Jurkat, Clone E6-1 (cell line): ENCODE data around the gene ACTR2.
A peak's percentile ranks its signal among the peaks of the same experiment; 100 is the strongest.
"Not testable (repeated sequence)": the region's sequence is repeated elsewhere in the genome, so short reads cannot be mapped to it uniquely, and the experiment has no call there.

Source experiments
- DNase-seq: peaks from one replicate; pipeline ENCODE4 v3.0.0-alpha.2; 2011; ENCODE audit warnings: low read depth, low spot score
- H3K4me3 ChIP-seq: 2 replicates; pipeline ENCODE4 v1.5.1; 2011; ENCODE audit warnings: mild to moderate bottlenecking, low read length, control low read depth, moderate library complexity

The ACTR2 gene

GRCh38 chr2:65221275-65221674, 6.4 kb upstream of the ACTR2 start:
- not testable (repeated sequence) for H3K4me3 ChIP-seq, DNase-seq

GRCh38 chr2:65227020-65227455, 593 bp upstream of the ACTR2 start:
- no peak for DNase-seq
- H3K4me3 ChIP-seq = peak overlapping the region; percentile 100

- peak; percentile 64 for DNase-seq
These were observed 676 bp downstream of the ACTR2 start for GRCh38 chr2:65228263-65228750.

GRCh38 chr2:65231121-65231520, 3.5 kb downstream of the ACTR2 start:
- no peak overlapping the region for H3K4me3 ChIP-seq
- DNase-seq = no peak

More at GRCh38 chr2:65228263-65228750, 676 bp downstream of the ACTR2 start:
- peak overlapping the region; percentile 100 for H3K4me3 ChIP-seq

- no peak overlapping the region for H3K4me3 ChIP-seq
- no peak for DNase-seq
These were observed 4.4 kb downstream of the ACTR2 start for GRCh38 chr2:65231892-65232477.

GRCh38 chr2:65232636-65233035, 5.0 kb downstream of the ACTR2 start:
- no peak overlapping the region for H3K4me3 ChIP-seq
- no peak for DNase-seq

GRCh38 chr2:65240657-65241056, 13.0 kb downstream of the ACTR2 start:
- H3K4me3 ChIP-seq = no peak overlapping the region
- DNase-seq = no peak

- not testable (repeated sequence) for DNase-seq, H3K4me3 ChIP-seq
These were observed 16.8 kb downstream of the ACTR2 start for GRCh38 chr2:65244452-65244851.

- H3K4me3 ChIP-seq = no peak overlapping the region
- DNase-seq = no peak
These were observed 25.0 kb downstream of the ACTR2 start for GRCh38 chr2:65252640-65253039.

- DNase-seq = no peak
- no peak overlapping the region for H3K4me3 ChIP-seq
These were observed 27.7 kb downstream of the ACTR2 start for GRCh38 chr2:65255356-65255755.

GRCh38 chr2:65256054-65256453, 28.4 kb downstream of the ACTR2 start:
- no peak for DNase-seq
- H3K4me3 ChIP-seq = no peak overlapping the region

- not testable (repeated sequence) for H3K4me3 ChIP-seq, DNase-seq
These were observed 30.2 kb downstream of the ACTR2 start for GRCh38 chr2:65257866-65258265.

GRCh38 chr2:65261676-65262075, 34.0 kb downstream of the ACTR2 start:
- DNase-seq = no peak
- H3K4me3 ChIP-seq = no peak overlapping the region

GRCh38 chr2:65263262-65263661, 35.6 kb downstream of the ACTR2 start:
- no peak for DNase-seq
- no peak overlapping the region for H3K4me3 ChIP-seq

GRCh38 chr2:65263986-65264385, 36.4 kb downstream of the ACTR2 start:
- DNase-seq = no peak
- no peak overlapping the region for H3K4me3 ChIP-seq

- no peak overlapping the region for H3K4me3 ChIP-seq
- peak; percentile 73 for DNase-seq
These were observed 37.4 kb downstream of the ACTR2 start for GRCh38 chr2:65264821-65265670.

GRCh38 chr2:65265671-65266045, 38.0 kb downstream of the ACTR2 start:
- no peak overlapping the region for H3K4me3 ChIP-seq
- DNase-seq = no peak

- no peak for DNase-seq
- H3K4me3 ChIP-seq = no peak overlapping the region
These were observed 39.4 kb downstream of the ACTR2 start for GRCh38 chr2:65267008-65267407.

- H3K4me3 ChIP-seq = no peak overlapping the region
- no peak for DNase-seq
These were observed 41.3 kb downstream of the ACTR2 start for GRCh38 chr2:65268957-65269356.

GRCh38 chr2:65273344-65273743, 45.7 kb downstream of the ACTR2 start:
- no peak for DNase-seq
- H3K4me3 ChIP-seq = no peak overlapping the region
